Colonic mucosa (tissue), 4 donors: Measurements from ENCODE around the gene SERPINB10. TPM values are rescaled to one million over a fixed set of nuclear protein-coding genes. Genes with fewer than 3 reads are reported as not detected.

ENCODE experiments used
- DNase-seq: peaks from one replicate; pipeline ENCODE4 v3.0.0-alpha.2; 2020
- H3K27ac ChIP-seq: fragments of 200-600 bp; one replicate; pipeline ENCODE4 v1.8.0; 2021
- H3K27me3 ChIP-seq: fragments of 200-600 bp; one replicate; pipeline ENCODE4 v1.8.0; 2021
- H3K36me3 ChIP-seq: fragments of 200-600 bp; one replicate; pipeline ENCODE4 v1.8.0; 2021
- H3K4me1 ChIP-seq: fragments of 200-600 bp; one replicate; pipeline ENCODE4 v1.8.0; 2021; ENCODE audit warnings: mild to moderate bottlenecking
- H3K4me3 ChIP-seq: fragments of 200-600 bp; one replicate; pipeline ENCODE4 v1.8.0; 2021
- H3K9ac ChIP-seq, 2 donors: one replicate each; pipeline ENCODE4 v1.7.0; 2013; ENCODE audit warnings: control low read depth in 2 of 2, low read depth in 2 of 2, low read length in 2 of 2
- H3K9me3 ChIP-seq: fragments of 200-600 bp; one replicate; pipeline ENCODE4 v1.8.0; 2021
- intact Hi-C: fragments of 100-400 bp; cut with DNase I; formaldehyde crosslinking; loops from one replicate; pipeline ENCODE4 v1.14.1; 2022
- total RNA-seq, 2 donors: library from RNA; stranded (reverse); fragmentation: NEBNext Ultra II Directional in 1 of 2; extraction: Animal tissue kit (Norgen Biotek cat#: 25700) in 1 of 2; gene quantifications; one replicate each; pipeline ENCODE4 v1.2.1, GENCODE V29; 2021
- TF ChIP-seq, protein P1 (sequence below): fragments of 200-600 bp; IDR thresholded peaks from one replicate; pipeline ENCODE4 v1.8.0; 2022; ENCODE audit warnings: antibody characterized with exemption, mild to moderate bottlenecking
- donor health status: healthy.
- donor health status: DM: no; HTN: no; CAD: no.
- donor health status: DM: no; HTN: no; CAD: no.

Gene SERPINB10
- not detected for total RNA-seq

DNA sequence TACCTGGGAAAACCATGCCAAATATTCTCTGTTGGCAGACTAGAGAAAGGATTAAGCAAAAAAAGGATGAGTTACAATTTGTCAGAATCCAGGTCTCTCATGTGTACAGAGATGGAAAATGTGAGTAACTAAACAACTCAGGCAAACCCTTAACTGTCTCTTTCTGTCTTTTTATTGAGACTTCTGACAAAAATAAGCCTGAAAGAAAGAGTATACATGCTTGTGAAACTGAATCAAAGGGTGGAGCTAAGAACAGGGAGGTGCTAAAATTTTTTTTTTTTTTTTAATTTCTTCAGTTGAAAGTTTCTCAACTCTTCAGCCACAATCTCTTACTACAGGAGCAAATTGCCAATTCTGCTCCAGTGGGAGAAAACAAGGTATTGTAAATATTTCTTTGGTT is at the start of gene SERPINB10:
Gene SERPINB10, plus strand, starts transcription at position 295 of the 400 bp plus-strand sequence. CDS start 7,553 bp downstream, outside the sequence.
- TF ChIP-seq, protein P1, sequence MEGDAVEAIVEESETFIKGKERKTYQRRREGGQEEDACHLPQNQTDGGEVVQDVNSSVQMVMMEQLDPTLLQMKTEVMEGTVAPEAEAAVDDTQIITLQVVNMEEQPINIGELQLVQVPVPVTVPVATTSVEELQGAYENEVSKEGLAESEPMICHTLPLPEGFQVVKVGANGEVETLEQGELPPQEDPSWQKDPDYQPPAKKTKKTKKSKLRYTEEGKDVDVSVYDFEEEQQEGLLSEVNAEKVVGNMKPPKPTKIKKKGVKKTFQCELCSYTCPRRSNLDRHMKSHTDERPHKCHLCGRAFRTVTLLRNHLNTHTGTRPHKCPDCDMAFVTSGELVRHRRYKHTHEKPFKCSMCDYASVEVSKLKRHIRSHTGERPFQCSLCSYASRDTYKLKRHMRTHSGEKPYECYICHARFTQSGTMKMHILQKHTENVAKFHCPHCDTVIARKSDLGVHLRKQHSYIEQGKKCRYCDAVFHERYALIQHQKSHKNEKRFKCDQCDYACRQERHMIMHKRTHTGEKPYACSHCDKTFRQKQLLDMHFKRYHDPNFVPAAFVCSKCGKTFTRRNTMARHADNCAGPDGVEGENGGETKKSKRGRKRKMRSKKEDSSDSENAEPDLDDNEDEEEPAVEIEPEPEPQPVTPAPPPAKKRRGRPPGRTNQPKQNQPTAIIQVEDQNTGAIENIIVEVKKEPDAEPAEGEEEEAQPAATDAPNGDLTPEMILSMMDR = no peak
- Histone ChIP-seq H3K4me3 (no peak within 1 kb of the TSS), H3K4me1 (no peaks in the 10 kb centered on the region), H3K36me3 (no peaks in the 10 kb centered on the region), H3K9me3 (no peaks in the 10 kb centered on the region), H3K27ac (no peak within 1 kb of the TSS), H3K27me3 (no peaks in the 10 kb centered on the region), H3K9ac (no peak within 1 kb of the TSS)
- intact Hi-C loops = no loop called here
- DNase-seq = no peak

DNA sequence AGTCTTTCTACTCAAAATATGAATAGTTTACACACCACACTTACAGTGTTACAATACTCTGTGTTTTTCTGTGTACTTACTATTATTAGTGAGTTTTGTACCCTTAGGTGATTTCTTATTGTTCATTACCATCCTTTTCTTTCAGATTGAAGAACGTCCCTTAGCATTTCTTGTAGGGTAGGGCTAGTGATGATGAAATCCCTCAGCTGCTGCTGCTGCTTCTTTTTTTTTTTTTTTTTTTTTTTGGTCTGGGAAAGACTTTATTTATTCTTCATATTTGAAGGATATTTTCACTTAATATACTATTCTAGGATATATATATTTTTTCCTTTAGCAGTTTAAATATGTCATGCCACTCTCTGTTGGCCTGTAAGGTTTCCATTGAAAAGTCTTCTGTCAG is 49.3 kb upstream of the SERPINB10 start:
- intact Hi-C loops = no loop called here
- Histone ChIP-seq H3K9ac (no peak overlapping the region), H3K4me3 (no peak overlapping the region), H3K27ac (no peak overlapping the region), H3K4me1 (no peaks in the 10 kb centered on the region), H3K9me3 (no peaks in the 10 kb centered on the region), H3K27me3 (no peaks in the 10 kb centered on the region), H3K36me3 (no peaks in the 10 kb centered on the region)
- DNase-seq = no peak
- TF ChIP-seq, protein P1 = no peak

- H3K36me3 ChIP-seq = no peaks in the 10 kb centered on the region
- no peak overlapping the region for H3K27ac ChIP-seq
- TF ChIP-seq, protein P1 = no peak
- no peak for DNase-seq
- no peaks in the 10 kb centered on the region for H3K27me3 ChIP-seq
- intact Hi-C loops = no loop called here
- H3K4me1 ChIP-seq = no peaks in the 10 kb centered on the region
- no peak overlapping the region for H3K4me3 ChIP-seq
- no peak overlapping the region for H3K9ac ChIP-seq
- H3K9me3 ChIP-seq = no peaks in the 10 kb centered on the region
Measured at GRCh38 chr18:63859781-63860475, 47.8 kb upstream of the SERPINB10 start.

DNA sequence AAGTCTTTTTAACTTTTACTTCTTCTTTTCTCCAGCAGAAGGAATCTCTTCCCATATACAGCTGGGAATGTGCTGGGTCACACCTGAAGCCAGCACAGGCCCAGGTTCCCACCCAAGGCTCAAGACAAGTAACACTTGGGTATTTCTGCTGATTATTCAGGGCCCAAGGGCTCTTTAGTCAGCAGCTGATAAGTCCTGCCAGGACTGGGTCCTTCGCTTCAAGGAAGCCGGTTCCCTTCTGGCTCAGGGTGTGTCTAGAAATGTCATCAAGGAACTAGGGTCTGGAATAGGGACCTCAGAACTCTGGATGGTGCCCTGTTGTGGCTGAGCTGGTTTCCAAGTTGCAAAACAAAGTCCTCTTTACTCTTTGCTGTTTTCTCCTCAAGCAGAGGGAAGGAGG is 47.2 kb upstream of the SERPINB10 start:
- intact Hi-C loops = no loop called here
- TF ChIP-seq, protein P1 = no peak
- Histone ChIP-seq H3K4me1 (no peaks in the 10 kb centered on the region), H3K27me3 (no peaks in the 10 kb centered on the region), H3K4me3 (no peak overlapping the region), H3K36me3 (no peaks in the 10 kb centered on the region), H3K27ac (no peak overlapping the region), H3K9ac (no peak overlapping the region), H3K9me3 (no peaks in the 10 kb centered on the region)
- no peak for DNase-seq

GRCh38 chr18:63867368-63868125 is 40.2 kb upstream of the SERPINB10 start:
- TF ChIP-seq, protein P1 = no peak
- no peaks in the 10 kb centered on the region for H3K4me1 ChIP-seq
- intact Hi-C loops = no loop called here
- H3K4me3 ChIP-seq = no peak overlapping the region
- no peak overlapping the region for H3K27ac ChIP-seq
- no peaks in the 10 kb centered on the region for H3K27me3 ChIP-seq
- no peak overlapping the region for H3K9ac ChIP-seq
- no peaks in the 10 kb centered on the region for H3K9me3 ChIP-seq
- no peaks in the 10 kb centered on the region for H3K36me3 ChIP-seq
- DNase-seq = no peak
